Activated naive CD4-positive, alpha-beta T cell treated with anti-CD3 and anti-CD28 coated beads, Interleukin-2, amount 50 U/mL, for 24 hours (primary cell): ENCODE data around the gene CLIC1.

Experiments
- H3K27ac Mint-ChIP-seq: one replicate; pipeline ENCODE4 v1.8.0; 2021; ENCODE audit warnings: mild to moderate bottlenecking, mixed read lengths
- H3K27me3 Mint-ChIP-seq: one replicate; pipeline ENCODE4 v1.8.0; 2021; ENCODE audit warnings: mixed read lengths
- H3K36me3 Mint-ChIP-seq: one replicate; pipeline ENCODE4 v1.8.0; 2021; ENCODE audit warnings: mixed read lengths
- H3K4me1 Mint-ChIP-seq: one replicate; pipeline ENCODE4 v1.8.0; 2021; ENCODE audit warnings: mixed read lengths
- H3K4me3 Mint-ChIP-seq: one replicate; pipeline ENCODE4 v1.8.0; 2021; ENCODE audit warnings: mild to moderate bottlenecking, mixed read lengths
- H3K9me3 Mint-ChIP-seq: one replicate; pipeline ENCODE4 v1.8.0; 2021; ENCODE audit warnings: mixed read lengths

CLIC1 gene

DNA sequence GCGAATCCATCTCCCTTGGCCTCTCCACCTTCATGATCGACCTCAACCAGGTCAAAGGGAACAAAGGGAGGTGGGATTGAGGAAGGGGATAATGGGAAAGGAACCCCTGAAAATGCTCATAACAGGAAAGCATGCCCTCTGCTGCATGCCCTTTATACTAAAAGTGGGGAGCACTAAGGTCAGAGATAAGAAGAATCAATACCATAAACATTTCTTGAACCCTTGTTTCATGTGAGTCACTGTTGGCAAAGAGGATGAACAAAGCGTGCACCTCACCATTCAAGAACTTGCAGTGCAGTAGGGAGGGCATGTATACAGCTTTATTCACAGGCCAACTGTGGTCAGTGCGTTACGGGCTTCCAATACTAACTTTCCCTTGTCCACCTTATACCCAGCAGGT lies 24.5 kb upstream of the CLIC1 start:
- Mint-ChIP-seq H3K9me3 (no peaks in the 10 kb centered on the region), H3K27me3 (no peaks in the 10 kb centered on the region), H3K4me1 (peaks cover 3% of the 10 kb centered on the region), H3K36me3 (peaks cover 15% of the 10 kb centered on the region), H3K27ac (no peak overlapping the region), H3K4me3 (no peak overlapping the region)

DNA sequence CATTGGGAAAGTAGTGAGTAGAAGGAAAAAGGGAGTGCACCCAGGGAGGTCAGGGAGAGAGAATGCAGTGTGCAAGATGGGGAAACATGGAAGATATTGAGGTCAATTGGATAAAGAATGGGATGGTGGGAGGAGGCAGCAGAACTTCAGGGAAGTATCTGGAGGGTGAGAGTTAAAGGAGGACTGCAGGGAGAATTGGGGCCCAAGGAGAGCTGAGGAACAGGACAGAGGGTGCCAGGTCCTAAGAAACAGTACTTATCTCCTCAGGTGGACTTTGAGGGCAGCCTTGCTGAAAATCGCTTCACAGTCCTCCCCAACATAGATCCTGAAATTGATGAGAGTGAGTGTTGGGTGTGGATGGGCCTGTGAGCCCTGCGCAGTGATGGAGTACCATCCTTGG lies 22.0 kb upstream of the CLIC1 start:
- Mint-ChIP-seq H3K36me3 (peaks cover 15% of the 10 kb centered on the region), H3K27me3 (no peaks in the 10 kb centered on the region), H3K9me3 (no peaks in the 10 kb centered on the region), H3K27ac (no peak overlapping the region), H3K4me1 (no peaks in the 10 kb centered on the region), H3K4me3 (no peak overlapping the region)

GRCh38 chr6:31752739-31753319 lies 16.5 kb upstream of the CLIC1 start:
- no peak overlapping the region for H3K4me3 Mint-ChIP-seq
- H3K36me3 Mint-ChIP-seq: no peaks in the 10 kb centered on the region
- no peaks in the 10 kb centered on the region for H3K9me3 Mint-ChIP-seq
- H3K4me1 Mint-ChIP-seq: no peaks in the 10 kb centered on the region
- peak overlapping the region; percentile 43 for H3K27ac Mint-ChIP-seq
- H3K27me3 Mint-ChIP-seq: no peaks in the 10 kb centered on the region

GRCh38 chr6:31750411-31751022 lies 14.2 kb upstream of the CLIC1 start:
- H3K4me3 Mint-ChIP-seq: no peak overlapping the region
- H3K36me3 Mint-ChIP-seq: no peaks in the 10 kb centered on the region
- H3K4me1 Mint-ChIP-seq: no peaks in the 10 kb centered on the region
- H3K9me3 Mint-ChIP-seq: no peaks in the 10 kb centered on the region
- no peak overlapping the region for H3K27ac Mint-ChIP-seq
- no peaks in the 10 kb centered on the region for H3K27me3 Mint-ChIP-seq

- H3K36me3 Mint-ChIP-seq: no peaks in the 10 kb centered on the region
- H3K4me1 Mint-ChIP-seq: no peaks in the 10 kb centered on the region
- no peak overlapping the region for H3K27ac Mint-ChIP-seq
- H3K9me3 Mint-ChIP-seq: no peaks in the 10 kb centered on the region
- no peaks in the 10 kb centered on the region for H3K27me3 Mint-ChIP-seq
- no peak overlapping the region for H3K4me3 Mint-ChIP-seq
These were observed 13.1 kb upstream of the CLIC1 start for GRCh38 chr6:31749301-31750036.

GRCh38 chr6:31744422-31744821 lies 8.1 kb upstream of the CLIC1 start:
- Mint-ChIP-seq H3K36me3 (peaks cover 10% of the 10 kb centered on the region), H3K27ac (no peak overlapping the region), H3K4me1 (peaks cover 13% of the 10 kb centered on the region), H3K27me3 (no peaks in the 10 kb centered on the region), H3K9me3 (no peaks in the 10 kb centered on the region), H3K4me3 (no peak overlapping the region)

GRCh38 chr6:31742894-31743293 lies 6.6 kb upstream of the CLIC1 start:
- no peaks in the 10 kb centered on the region for H3K27me3 Mint-ChIP-seq
- peaks cover 10% of the 10 kb centered on the region for H3K36me3 Mint-ChIP-seq
- H3K4me1 Mint-ChIP-seq: peaks cover 28% of the 10 kb centered on the region
- no peaks in the 10 kb centered on the region for H3K9me3 Mint-ChIP-seq
- H3K27ac Mint-ChIP-seq: no peak overlapping the region
- H3K4me3 Mint-ChIP-seq: no peak overlapping the region

- Mint-ChIP-seq H3K4me1 (peaks cover 39% of the 10 kb centered on the region), H3K9me3 (no peaks in the 10 kb centered on the region), H3K27me3 (no peaks in the 10 kb centered on the region), H3K4me3 (peak overlapping the region; percentile 65), H3K27ac (no peak overlapping the region), H3K36me3 (peaks cover 10% of the 10 kb centered on the region)
These were observed 5.5 kb upstream of the CLIC1 start for GRCh38 chr6:31741815-31742214.

GRCh38 chr6:31740397-31741223 lies 4.3 kb upstream of the CLIC1 start:
- H3K27ac Mint-ChIP-seq: peak overlapping the region; percentile 94
- no peaks in the 10 kb centered on the region for H3K27me3 Mint-ChIP-seq
- H3K4me1 Mint-ChIP-seq: peaks cover 43% of the 10 kb centered on the region

DNA sequence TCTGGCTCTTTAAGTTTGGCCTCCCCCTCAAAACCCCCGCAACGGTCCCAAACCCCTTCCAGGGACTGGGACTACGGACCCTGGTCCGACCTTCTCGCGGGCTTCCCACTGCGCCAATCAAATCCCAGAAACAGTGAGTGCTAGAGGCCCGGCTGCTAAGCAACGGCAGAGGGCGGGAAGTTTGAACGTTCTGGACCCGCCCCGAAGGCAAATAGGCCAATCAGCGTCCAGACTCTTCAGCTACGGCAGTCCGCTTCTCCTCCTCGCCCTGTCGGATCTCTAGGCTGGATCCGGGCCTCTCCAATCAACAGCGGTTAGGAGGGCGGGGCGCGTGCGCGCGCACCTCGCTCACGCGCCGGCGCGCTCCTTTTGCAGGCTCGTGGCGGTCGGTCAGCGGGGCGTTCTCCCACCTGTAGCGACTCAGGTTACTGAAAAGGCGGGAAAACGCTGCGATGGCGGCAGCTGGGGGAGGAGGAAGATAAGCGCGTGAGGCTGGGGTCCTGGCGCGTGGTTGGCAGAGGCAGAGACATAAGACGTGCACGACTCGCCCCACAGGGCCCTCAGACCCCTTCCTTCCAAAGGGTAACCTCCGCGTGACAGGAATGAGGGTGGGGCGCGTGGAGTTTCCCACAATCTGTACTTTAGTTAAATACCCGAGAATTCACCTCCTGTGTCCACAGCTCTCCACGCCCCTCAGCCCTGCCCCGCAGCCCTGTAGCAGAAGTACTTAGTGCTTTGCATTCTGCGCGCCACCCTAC lies 3.5 kb upstream of the CLIC1 start, which contains the start of gene MSH5:
Gene MSH5 (plus strand): TSS at position 367 of the 758 bp plus-strand sequence. CDS start 462 bp downstream, outside the sequence.
- no peaks in the 10 kb centered on the region for H3K27me3 Mint-ChIP-seq
- H3K4me3 Mint-ChIP-seq: peak within 1 kb of the TSS; percentile 98
- peak within 1 kb of the TSS; percentile 94 for H3K27ac Mint-ChIP-seq
- peaks cover 10% of the 10 kb centered on the region for H3K36me3 Mint-ChIP-seq
- H3K9me3 Mint-ChIP-seq: no peaks in the 10 kb centered on the region
- H3K4me1 Mint-ChIP-seq: peaks cover 43% of the 10 kb centered on the region

More at GRCh38 chr6:31740397-31741223, 4.3 kb upstream of the CLIC1 start:
- no peaks in the 10 kb centered on the region for H3K9me3 Mint-ChIP-seq
- peaks cover 10% of the 10 kb centered on the region for H3K36me3 Mint-ChIP-seq
- peak overlapping the region; percentile 98 for H3K4me3 Mint-ChIP-seq

GRCh38 chr6:31737991-31738979 lies 2.0 kb upstream of the CLIC1 start:
- H3K36me3 Mint-ChIP-seq: peaks cover 10% of the 10 kb centered on the region
- peak overlapping the region; percentile 66 for H3K27ac Mint-ChIP-seq
- H3K27me3 Mint-ChIP-seq: no peaks in the 10 kb centered on the region
- peaks cover 56% of the 10 kb centered on the region for H3K4me1 Mint-ChIP-seq
- no peaks in the 10 kb centered on the region for H3K9me3 Mint-ChIP-seq
- H3K4me3 Mint-ChIP-seq: peak overlapping the region; percentile 96

- Mint-ChIP-seq H3K27me3 (no peaks in the 10 kb centered on the region), H3K36me3 (peaks cover 9% of the 10 kb centered on the region), H3K9me3 (no peaks in the 10 kb centered on the region), H3K4me1 (peaks cover 59% of the 10 kb centered on the region), H3K27ac (peak overlapping the region; percentile 66), H3K4me3 (peak overlapping the region; percentile 96)
These were observed 1.1 kb upstream of the CLIC1 start for GRCh38 chr6:31737315-31737990.

DNA sequence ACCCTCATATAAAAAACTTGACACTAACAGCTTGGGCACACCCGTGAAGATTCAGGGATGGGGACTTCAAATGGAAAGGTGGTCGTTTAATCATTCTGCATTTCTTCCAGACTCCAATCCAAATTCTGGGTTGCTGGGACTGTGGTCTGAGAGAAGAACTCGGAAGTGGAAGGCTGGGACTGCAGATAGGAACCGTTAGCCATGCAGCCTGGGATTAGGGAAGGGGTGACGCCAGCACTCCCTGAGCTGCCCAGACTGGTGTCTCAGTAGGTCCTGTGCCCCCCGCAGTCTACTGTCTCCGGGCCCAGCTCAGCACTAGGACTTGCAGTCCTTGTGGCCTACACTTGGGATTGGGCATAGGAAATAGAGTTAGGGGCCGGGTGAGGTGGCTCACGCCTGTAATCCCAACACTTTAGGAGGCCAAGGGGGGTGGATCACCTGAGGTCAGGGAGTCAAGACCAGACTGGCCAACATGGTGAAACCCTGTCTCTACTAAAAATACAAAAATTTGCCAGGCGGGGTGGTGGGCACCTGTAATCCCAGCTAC lies 511 bp upstream of the CLIC1 start:
- Mint-ChIP-seq H3K4me1 (peaks cover 58% of the 10 kb centered on the region), H3K27ac (peak overlapping the region; percentile 65), H3K4me3 (peak overlapping the region; percentile 96), H3K36me3 (peaks cover 10% of the 10 kb centered on the region), H3K27me3 (no peaks in the 10 kb centered on the region), H3K9me3 (no peaks in the 10 kb centered on the region)
